CD4-positive, alpha-beta T cell treated with Interleukin-4 for 4 hours (primary cell): ENCODE measurements around the gene NIPSNAP3A.
A peak's percentile ranks its signal among the peaks of the same experiment; 100 is the strongest.
"Not testable (repeated sequence)": the region's sequence is repeated elsewhere in the genome, so short reads cannot be mapped to it uniquely, and the experiment has no call there.

Experiments used
- DNase-seq: peaks from one replicate; pipeline ENCODE4 v3.0.0-alpha.2; 2020

The NIPSNAP3A gene

GRCh38 chr9:104747565-104748358 lies at the start of gene NIPSNAP3A:
NIPSNAP3A (plus strand) TSS chr9:104747683; CDS start chr9:104747793, 110 bp downstream.
- peak; percentile 85 for DNase-seq

DNA sequence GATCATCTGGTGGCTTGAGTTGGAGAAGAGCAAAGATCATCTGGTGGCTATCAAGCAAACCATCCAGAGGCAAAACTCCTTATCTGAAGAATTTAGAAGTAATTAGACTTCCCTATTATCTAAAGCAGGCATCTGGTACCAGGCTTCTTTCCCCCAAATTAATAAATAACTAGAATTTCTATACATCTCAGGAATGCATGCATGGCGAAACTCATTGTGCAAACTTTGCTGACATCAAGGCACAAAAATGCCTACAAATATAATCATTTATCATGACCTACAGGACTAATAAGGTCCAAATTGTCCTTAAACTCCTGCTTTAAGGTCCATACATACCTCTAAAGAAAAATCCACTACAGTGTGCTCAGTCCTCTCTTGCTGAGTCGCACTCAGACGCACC lies 47.2 kb upstream of the NIPSNAP3A start:
- no peak for DNase-seq

GRCh38 chr9:104708737-104709136 lies 38.7 kb upstream of the NIPSNAP3A start:
- not testable (repeated sequence) for DNase-seq

DNA sequence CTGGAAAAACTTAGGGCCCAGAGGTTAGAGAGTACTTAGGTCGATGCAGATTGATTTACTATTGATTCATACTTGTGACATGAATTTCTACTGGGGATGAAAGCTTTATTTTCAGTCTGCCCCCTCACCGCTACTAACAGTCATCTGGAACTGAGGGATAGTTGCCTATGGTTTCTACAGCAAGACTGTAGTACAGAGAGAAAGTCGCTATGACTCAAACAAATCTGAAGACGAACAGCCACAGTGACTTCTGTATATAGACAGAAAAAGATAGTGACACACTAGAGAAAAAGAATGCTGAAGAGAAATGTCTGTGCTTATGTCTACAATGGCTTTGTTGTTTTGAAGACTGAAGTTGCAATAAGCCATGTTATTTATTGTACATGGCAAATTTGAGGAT lies 35.9 kb upstream of the NIPSNAP3A start:
- DNase-seq = no peak

GRCh38 chr9:104725014-104725413 lies 22.5 kb upstream of the NIPSNAP3A start:
- DNase-seq = no peak

DNA sequence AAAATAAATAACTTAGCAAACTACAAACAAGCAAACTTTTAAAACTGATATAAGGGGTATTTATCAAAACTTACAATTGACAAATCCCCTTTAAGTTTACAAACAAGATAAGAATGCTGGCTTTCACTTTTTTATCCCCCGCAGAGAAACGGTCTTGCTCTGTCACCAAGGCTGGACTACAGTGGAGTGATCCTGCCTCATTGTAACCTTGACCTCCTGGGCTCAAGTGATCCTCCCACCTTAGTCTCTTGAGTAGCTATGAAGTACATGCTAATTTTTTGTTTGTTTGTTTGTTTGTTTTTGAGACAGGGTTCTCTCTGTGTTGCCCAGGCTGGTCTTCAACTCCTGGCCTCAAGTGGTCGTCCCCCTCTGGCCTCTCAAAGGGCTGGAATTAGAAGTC lies 9.0 kb upstream of the NIPSNAP3A start:
- no peak for DNase-seq

DNA sequence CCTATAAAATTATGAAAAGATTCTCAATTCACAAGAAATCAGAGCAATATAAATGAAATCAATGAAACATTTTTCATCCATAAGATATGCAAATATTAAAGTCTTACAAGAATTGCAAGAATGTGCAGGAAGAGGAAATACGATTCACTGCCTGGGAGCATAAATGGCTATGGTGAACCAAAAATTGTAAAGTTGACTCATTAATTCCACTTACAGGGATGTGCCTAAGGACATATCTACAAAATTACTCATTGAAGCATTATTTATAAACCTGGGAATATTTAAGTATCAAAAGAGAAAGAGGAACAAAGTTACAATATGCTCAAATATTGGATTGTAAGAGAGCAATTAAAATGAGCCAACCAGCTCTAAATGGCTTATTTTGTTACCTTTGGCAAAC lies 6.9 kb upstream of the NIPSNAP3A start:
- no peak for DNase-seq

GRCh38 chr9:104743376-104743985 lies 4.0 kb upstream of the NIPSNAP3A start:
- DNase-seq = peak; percentile 76

GRCh38 chr9:104745852-104746251 lies 1.6 kb upstream of the NIPSNAP3A start:
- DNase-seq = no peak

DNA sequence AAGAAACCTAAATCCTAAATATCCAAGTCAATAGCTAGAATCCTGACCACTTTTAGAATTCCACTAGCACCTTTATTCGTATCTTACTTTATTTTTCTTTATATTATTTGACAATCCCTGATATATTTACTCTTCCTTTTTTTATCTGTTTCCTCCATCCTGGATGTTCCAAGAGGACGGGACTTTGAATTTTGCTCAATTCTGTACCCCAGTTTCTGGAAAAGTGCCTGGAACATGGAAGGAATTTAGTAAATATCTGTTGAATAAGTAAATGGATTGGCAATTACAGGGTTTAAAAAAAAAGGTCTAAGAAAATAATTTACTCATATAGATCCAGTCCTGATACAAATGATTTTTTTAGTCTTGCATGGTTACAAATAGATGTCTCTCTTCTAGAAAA lies 1.2 kb upstream of the NIPSNAP3A start:
- no peak for DNase-seq

DNA sequence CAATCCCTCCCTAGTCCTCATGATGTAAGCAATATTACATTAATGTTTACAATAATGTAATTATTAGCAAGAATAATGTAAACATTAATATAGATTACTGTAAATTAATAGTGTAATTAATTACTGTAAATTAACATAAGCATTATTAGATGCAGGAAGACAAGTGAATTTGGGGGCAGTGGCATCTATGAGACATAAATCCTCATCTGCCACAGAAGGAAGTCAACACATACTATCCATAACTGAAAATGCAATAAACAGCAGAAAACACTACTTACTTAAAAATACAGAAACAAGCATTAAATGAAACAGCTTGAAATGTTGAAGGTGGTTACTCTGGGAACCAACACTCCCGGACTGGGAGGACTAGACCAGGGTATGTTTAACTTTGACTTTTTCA lies 685 bp upstream of the NIPSNAP3A start:
- no peak for DNase-seq

GRCh38 chr9:104747245-104747564 lies 278 bp upstream of the NIPSNAP3A start:
- DNase-seq = no peak

- DNase-seq = no peak
Measured at GRCh38 chr9:104748359-104749031, 1.0 kb downstream of the NIPSNAP3A start.

- DNase-seq = no peak
Measured at GRCh38 chr9:104750185-104750767, 2.8 kb downstream of the NIPSNAP3A start.

DNA sequence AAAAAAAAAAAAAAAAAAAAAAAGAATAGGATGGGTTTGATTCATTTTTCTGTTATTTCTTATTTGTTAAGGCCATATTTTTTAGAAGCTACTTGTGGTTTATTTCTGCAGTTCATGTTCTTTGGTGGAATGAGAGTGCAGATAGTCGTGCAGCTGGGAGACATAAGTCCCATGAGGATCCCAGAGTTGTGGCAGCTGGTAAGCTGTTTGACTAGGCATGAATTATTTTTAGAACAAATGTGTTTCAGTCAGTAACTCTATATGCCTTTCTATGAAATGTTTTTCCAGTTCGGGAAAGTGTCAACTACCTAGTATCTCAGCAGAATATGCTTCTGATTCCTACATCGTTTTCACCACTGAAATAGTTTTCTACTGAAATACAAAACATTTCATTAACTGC lies 11.5 kb downstream of the NIPSNAP3A start:
- no peak for DNase-seq

- DNase-seq = no peak
Measured at GRCh38 chr9:104765138-104765537, 17.7 kb downstream of the NIPSNAP3A start.

DNA sequence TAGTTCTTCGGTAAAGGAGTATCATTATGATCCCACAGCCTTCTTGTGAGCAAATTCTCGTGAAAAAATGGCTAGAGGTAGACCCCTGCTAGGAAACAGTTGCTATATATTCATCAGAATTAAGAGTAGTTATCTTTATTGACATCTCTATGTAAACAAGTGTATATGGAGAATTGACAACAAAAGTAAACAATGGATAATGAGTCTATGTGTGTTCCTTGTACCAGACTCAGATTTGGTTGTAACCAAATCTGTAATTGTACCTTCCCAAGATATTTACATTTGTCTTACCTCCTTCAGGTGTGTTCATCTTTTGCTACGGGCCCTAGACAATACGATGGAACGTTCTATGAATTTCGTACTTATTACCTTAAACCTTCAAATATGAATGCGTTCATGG lies 18.5 kb downstream of the NIPSNAP3A start:
- no peak for DNase-seq

DNA sequence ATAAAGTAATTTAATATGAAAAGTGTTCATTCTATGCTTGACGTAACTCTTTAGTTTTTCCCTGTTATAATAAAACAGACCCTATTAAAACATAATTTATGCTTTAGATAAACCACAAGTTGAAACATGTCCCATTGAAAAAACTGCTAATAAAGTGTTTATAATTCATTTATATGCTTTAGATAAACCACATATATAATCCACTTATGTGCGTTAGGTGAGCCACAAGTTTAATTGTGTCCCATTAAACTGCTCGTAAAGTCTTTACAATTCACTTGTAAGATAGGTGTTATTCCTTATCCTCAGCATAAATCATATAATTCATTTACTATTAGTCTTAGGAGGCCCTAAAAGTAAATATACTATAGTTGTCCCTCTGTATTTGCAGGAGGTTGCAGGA lies 20.0 kb downstream of the NIPSNAP3A start:
- no peak for DNase-seq

DNA sequence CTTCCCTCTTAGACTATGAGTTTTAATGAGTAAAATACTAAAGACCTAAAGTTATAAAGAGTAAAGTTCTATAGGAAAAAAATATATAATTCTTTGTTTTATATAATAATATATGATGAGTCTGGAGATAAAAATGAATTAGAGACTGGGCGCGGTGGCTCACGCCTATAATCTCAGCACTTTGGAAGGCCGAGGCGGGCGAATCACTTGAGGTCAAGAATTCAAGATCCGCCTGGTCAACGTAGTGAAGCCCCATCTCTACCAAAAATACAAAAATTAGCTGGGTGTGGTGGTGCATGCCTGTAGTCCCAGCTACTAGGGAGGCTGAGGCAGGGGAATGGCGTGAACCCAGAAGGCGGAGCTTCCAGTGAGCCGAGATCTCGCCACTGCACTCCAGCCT lies 21.5 kb downstream of the NIPSNAP3A start:
- DNase-seq = not testable (repeated sequence)

DNA sequence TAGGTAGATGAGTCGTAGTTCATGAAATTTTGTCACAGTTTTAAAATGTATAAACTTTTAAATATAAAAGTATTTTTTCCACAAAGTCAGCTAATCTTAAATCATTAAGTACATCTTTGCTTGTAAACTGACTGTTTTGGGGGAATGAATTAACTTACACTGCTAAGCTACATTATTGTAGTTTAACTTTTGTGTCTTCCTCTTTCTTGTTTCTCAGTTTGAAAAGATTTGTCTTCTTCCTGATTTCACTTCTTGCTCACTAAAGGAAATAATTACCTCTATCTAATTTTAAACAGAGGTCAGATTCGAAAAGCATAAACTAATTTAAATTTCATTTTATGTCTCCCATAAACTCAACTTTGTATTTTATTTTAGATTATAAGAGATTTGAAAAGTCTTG lies 22.2 kb downstream of the NIPSNAP3A start:
- DNase-seq = no peak

DNA sequence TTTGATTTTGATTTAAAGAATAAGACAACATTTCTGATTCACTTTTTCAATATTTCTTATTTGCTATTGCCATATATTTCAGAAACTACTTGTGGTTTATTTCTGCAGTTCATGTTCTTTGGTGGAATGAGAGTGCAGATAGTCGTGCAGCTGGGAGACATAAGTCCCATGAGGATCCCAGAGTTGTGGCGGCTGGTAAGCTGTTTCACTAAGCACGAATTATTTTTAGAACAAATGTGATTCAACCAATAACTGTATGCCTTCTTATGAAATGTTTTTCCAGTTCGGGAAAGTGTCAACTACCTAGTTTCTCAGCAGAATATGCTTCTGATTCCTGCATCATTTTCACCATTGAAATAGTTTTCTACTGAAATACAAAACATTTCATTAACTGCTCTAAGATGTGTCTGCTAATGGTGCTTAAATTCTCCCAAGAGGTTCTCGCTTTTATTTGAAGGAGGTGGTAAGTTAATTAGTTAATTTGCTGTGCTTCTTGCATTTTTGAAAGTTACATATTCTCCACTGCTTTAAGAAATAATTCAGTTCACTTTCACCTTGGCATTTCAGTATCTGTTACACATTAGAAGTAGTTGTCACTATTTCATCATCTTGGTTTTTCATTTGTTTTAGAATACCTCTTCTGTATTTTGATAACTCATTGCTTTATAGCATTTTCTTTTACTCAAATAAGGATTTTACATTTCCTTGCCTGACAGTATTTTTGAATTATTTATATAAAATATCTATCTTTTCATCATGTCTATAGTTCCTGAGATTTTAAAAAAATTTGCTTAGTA lies 25.4 kb downstream of the NIPSNAP3A start:
- DNase-seq = no peak

- no peak for DNase-seq
Measured at GRCh38 chr9:104774132-104774531, 26.6 kb downstream of the NIPSNAP3A start.
